ENCODE measurements around the gene PDE6A. TPM values are rescaled to one million over a fixed set of nuclear protein-coding genes. Genes with fewer than 3 reads are reported as not detected.

PDE6A gene
- total RNA-seq, 1 experiment from 2014 or later: not detected

- H2BK5ac ChIP-seq (ENCODE audit: insufficient read length, low read length): no peak overlapping the region
- H3K4me1 ChIP-seq (ENCODE audit: insufficient read depth, low read length): no peaks in the 10 kb centered on the region
- H3K14ac ChIP-seq (ENCODE audit: insufficient read depth, low read length): no peak overlapping the region
- no peak overlapping the region for H2AK5ac ChIP-seq (ENCODE audit: insufficient read length, low read length)
- Mint-ChIP-seq H3K36me3 (ENCODE audit: insufficient read depth in 1 of 3, low read depth in 3 of 3) (peaks cover 17 to 59% (median 21%) of the 10 kb centered on the region in 3 experiments; a peak in 6 of 7 replicates), H3K27ac (no peak overlapping the region), H3K9me3 (no peaks in the 10 kb centered on the region), H3K4me1 (peaks cover 12 to 13% of the 10 kb centered on the region in 2 experiments), H3K27me3 (ENCODE audit: low read depth) (no peaks in the 10 kb centered on the region; the same call in 1 of the 2 replicates), H3K4me3 (no peak overlapping the region)
- no peaks in the 10 kb centered on the region for H4K20me1 ChIP-seq (ENCODE audit: control insufficient read depth, insufficient read depth, insufficient read length)
- H3K23me2 ChIP-seq (ENCODE audit: insufficient read length, low read depth, low read length, poor library complexity, severe bottlenecking): no peaks in the 10 kb centered on the region
- no peak overlapping the region for H4K5ac ChIP-seq (ENCODE audit: insufficient read length, low read depth, low read length)
- no peaks in the 10 kb centered on the region for H3K79me1 ChIP-seq (ENCODE audit: insufficient read depth, low read depth, low read length, poor library complexity, severe bottlenecking)
- H3K9ac ChIP-seq (ENCODE audit: extremely low read depth, insufficient read length, low read length): no peak overlapping the region
- H2BK15ac ChIP-seq (ENCODE audit: low read depth, low read length): no peak overlapping the region
- no CpG with 5 or more reads among the region's 15 CpGs for WGBS (ENCODE audit: extremely low coverage, insufficient read length, low lambda C conversion rate)
- no peak overlapping the region for H4K8ac ChIP-seq (replicated peaks; ENCODE audit: insufficient read length, low read depth, low read length)
- H3K18ac ChIP-seq (ENCODE audit: insufficient read length, low read depth, low read length): no peak overlapping the region
- H3K27me3 ChIP-seq (ENCODE audit: insufficient read depth, low read length): no peaks in the 10 kb centered on the region
- no peak overlapping the region for H2AFZ ChIP-seq (ENCODE audit: low read length)
- no peak overlapping the region for H2BK20ac ChIP-seq (ENCODE audit: low read depth, low read length, poor library complexity, severe bottlenecking)
- TF ChIP-seq, protein P1, sequence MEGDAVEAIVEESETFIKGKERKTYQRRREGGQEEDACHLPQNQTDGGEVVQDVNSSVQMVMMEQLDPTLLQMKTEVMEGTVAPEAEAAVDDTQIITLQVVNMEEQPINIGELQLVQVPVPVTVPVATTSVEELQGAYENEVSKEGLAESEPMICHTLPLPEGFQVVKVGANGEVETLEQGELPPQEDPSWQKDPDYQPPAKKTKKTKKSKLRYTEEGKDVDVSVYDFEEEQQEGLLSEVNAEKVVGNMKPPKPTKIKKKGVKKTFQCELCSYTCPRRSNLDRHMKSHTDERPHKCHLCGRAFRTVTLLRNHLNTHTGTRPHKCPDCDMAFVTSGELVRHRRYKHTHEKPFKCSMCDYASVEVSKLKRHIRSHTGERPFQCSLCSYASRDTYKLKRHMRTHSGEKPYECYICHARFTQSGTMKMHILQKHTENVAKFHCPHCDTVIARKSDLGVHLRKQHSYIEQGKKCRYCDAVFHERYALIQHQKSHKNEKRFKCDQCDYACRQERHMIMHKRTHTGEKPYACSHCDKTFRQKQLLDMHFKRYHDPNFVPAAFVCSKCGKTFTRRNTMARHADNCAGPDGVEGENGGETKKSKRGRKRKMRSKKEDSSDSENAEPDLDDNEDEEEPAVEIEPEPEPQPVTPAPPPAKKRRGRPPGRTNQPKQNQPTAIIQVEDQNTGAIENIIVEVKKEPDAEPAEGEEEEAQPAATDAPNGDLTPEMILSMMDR (conservative IDR thresholded peaks at IDR 0.05): no peak
- H3K79me2 ChIP-seq (ENCODE audit: insufficient read depth, low read length): no peaks in the 10 kb centered on the region
- H3K56ac ChIP-seq (ENCODE audit: insufficient read length, low read depth, low read length): no peak overlapping the region
- DNase-seq: no peak
- H3K27ac ChIP-seq (ENCODE audit: insufficient read length, low read depth, low read length): no peak overlapping the region
- H3K9me3 ChIP-seq (ENCODE audit: control insufficient read depth, low read depth, low read length): no peaks in the 10 kb centered on the region
- no peak overlapping the region for H3K4ac ChIP-seq (ENCODE audit: low read depth, low read length)
- no peak overlapping the region for H2BK120ac ChIP-seq (ENCODE audit: low read depth, low read length, poor library complexity, severe bottlenecking)
- no peak overlapping the region for H3K4me2 ChIP-seq (ENCODE audit: insufficient read depth, insufficient read length, low read length)
- H3K23ac ChIP-seq (ENCODE audit: insufficient read length, low read depth, low read length): no peak overlapping the region
- H2BK12ac ChIP-seq (ENCODE audit: insufficient read length, low read depth, low read length): no peak overlapping the region
- H4K91ac ChIP-seq (ENCODE audit: insufficient read length, low read depth, low read length): no peak overlapping the region
- no peak overlapping the region for H3T11ph ChIP-seq (ENCODE audit: low read length)
Measured at GRCh38 chr5:149845601-149846000, 99.0 kb downstream of the PDE6A start.
